Measurements from ENCODE around the gene ABCG2. TPM values are rescaled to one million over a fixed set of nuclear protein-coding genes. Genes with fewer than 3 reads are reported as not detected.
"Not testable (repeated sequence)": the region's sequence is repeated elsewhere in the genome, so short reads cannot be mapped to it uniquely, and the experiment has no call there.

ABCG2 gene
- total RNA-seq, 1 donor from 2014 or later: 11.9 TPM

- no peak for DNase-seq (ENCODE audit: low read depth, low spot score)
Measured at GRCh38 chr4:88115587-88115986, 42.9 kb downstream of the ABCG2 start.

- DNase-seq (ENCODE audit: low read depth, low spot score): no peak
Measured at GRCh38 chr4:88112856-88113255, 45.6 kb downstream of the ABCG2 start.

- DNase-seq (ENCODE audit: low read depth, low spot score): no peak
Measured at GRCh38 chr4:88110826-88111225, 47.6 kb downstream of the ABCG2 start.

DNA sequence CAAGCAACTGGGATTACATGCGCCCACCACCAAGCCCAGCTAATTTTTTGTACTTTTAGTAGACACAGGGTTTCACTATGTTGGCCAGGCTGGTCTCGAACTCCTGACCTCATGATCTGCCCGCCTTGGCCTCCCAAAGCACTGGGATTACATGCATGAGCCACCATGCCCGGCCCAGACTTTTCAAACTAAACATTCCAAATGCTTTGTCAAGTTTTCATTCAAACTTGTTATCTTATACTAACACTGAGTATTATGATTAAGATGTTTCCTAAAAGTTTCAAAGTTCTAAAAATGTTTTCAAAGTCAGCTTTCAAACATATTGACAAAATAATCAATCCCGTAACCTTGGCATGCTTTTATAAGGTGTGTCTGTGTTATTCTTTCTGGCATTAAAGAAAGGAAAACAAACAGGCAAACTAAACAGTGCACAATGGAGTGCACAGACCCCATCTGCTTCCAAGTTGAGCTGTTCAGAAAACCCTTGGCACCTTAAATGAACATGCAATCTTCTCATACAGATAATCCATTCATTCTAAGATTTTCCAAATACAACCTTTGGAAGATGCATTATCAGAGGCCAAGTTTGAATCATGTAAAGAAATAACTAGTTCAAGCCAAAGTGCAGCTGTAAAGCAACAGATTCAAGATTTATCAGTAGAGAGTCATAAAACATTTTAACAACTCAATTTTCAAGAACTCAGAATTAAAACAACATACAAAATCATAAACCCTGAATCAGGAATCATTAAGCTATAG lies 49.1 kb downstream of the ABCG2 start:
- no peak for DNase-seq (ENCODE audit: low read depth, low spot score)

GRCh38 chr4:88108747-88109122 lies 49.7 kb downstream of the ABCG2 start:
- no peak for DNase-seq (ENCODE audit: low read depth, low spot score)

GRCh38 chr4:88108108-88108465 lies 50.4 kb downstream of the ABCG2 start:
- DNase-seq (ENCODE audit: low read depth, low spot score): not testable (repeated sequence)

DNA sequence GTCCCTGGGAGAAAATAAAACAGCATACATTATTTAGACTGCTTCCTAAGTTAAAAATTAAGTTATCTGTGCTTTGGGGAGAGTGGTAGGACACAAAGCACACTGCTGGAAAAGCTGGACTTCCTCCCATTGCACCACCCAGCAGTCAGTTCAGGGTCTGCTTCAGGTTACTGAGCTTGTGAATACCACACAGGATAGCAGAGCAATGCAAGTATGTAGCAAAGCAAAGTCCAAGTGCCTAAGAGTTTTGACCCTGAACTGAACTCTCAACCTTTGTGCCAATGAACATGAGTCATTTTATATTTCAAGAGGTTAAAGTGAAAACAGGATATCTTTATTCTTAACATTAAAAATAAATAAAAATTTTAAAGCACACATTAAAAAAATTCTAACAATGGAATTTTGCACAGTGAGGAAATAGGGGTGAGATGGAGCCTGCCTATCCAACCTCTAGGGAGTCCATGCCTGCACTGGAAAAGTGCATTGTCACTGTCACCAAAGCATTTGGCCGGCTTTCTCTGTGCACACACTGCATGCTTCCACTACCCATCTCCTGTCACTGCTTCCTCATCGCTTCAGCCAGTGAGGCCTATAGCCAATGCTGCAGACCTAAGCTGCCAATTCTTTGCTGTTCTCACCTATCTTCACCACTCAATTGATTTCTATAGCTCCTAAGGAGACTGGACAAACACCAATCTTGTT lies 50.9 kb downstream of the ABCG2 start:
- no peak for DNase-seq (ENCODE audit: low read depth, low spot score)

DNA sequence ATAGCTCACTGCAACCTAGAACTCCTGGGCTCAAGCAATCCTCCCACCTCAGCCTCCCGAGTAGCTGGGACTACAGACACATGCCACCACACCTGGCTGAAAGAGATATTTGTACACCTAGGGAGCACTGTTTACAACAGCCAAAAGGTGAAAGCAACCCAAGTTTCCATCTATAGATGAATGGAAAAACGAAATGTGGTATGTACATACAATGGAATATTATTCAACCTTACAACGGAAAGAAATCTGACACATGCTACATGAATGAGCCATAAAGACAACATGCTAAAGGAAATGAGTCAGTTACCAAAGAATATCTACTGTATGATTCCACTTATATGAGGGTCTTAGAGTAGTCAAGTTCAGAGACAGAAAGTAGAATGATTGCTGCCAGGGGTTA lies 52.2 kb downstream of the ABCG2 start:
- DNase-seq (ENCODE audit: low read depth, low spot score): peak; percentile 63

DNA sequence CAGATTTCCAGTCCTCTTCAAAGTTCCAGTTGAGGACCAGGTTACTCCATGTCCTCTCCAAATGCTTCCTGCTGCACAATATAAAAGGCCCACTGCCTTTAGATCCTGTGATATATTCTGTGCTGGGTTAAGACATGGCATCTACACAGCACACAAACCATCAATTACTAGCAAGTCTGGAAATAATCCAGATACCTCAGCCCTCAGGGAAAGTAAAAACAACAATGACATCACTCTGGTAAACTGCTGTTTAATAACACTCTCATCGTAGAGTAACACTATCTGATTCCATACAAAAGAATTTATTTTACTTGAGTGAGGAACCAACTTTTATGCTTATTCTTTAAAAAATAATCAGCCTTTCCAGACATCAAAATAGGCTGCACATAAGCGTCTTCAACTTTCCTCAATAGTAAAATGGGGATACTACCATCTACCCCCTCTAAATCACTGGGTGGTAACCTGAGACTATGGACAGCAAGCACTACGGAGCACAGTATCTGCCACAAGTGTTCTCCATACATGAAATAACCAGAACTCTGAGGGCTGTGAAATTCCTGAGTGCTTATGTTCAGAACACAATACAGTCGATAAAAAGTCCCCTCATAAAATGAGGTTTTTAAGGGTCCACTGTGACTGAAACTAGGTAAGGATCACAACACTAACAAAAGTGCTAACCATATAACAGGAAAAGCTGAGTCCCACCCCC lies 53.4 kb downstream of the ABCG2 start:
- peak; percentile 50 for DNase-seq (ENCODE audit: low read depth, low spot score)

- no peak for DNase-seq (ENCODE audit: low read depth, low spot score)
Measured at GRCh38 chr4:88102026-88102425, 56.4 kb downstream of the ABCG2 start.

DNA sequence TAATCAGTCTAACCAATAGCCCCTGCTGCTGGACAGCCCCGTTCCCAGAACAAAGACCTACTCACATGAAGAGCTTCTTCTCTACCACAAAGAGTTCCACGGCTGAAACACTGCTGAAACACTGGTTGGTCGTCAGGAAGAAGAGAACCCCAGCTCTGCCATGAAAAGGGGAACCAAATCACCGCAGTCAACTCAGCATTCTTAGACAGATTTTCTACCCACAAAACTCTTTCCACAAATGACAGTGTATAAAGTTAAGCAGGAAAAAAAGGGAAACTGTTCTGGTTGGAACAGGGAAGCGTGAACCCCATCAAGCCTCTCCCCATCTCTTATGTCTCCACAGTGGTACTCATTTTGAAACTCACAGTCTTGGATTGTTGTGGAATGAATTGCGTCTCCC lies 57.3 kb downstream of the ABCG2 start:
- no peak for DNase-seq (ENCODE audit: low read depth, low spot score)

DNA sequence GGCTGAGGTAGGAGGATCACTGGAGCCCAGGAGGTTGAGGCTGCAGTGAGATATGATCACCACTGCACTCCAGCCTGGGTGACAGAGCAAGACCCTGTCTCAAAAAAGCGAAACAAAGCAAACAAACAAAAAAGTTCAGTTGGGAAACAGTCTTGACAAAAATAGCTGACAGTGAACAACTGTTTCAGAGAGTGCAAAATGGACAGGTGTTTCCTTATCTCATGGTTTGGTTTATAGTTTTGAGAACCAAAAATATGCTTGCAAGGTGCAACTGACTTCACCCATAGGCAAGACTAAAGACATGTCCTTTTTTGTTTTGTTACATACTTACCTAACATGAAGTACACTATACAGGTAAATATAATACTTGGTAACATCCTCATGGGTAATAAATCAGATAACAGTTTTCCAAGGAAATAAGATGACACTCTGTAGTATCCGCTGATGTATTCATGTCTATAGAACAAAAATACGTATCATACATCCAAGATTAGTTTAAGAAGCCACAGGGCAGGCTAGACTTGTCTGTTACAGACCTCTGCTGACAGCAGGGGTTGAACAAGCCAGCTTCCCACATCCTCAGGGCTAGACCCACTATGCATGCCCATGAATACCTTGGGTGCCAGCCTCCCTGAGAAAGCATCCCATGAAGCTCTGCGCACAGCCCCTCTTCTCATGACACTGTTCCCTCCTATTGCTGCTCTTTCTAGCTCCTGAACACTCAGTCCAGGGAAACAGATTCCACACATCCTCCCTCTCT lies 59.3 kb downstream of the ABCG2 start:
- DNase-seq (ENCODE audit: low read depth, low spot score): no peak

DNA sequence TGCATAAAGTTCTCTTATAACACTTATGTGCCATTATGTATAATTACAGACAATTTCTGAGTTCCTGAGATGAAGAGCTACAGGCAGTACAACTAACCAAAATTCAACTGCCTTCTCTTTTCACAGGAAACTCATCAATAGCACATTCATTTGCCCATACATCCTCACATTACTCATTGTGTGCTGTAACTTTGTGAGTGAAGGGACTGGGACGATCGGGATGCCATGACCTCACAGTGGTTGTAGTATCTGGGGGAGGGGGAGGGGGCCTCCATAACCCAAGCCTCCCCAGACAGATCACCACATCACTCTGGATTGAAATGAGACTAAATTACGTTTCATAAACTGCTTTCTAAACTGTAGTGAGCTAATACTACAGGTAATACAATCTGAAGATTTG lies 60.7 kb downstream of the ABCG2 start:
- DNase-seq (ENCODE audit: low read depth, low spot score): no peak

DNA sequence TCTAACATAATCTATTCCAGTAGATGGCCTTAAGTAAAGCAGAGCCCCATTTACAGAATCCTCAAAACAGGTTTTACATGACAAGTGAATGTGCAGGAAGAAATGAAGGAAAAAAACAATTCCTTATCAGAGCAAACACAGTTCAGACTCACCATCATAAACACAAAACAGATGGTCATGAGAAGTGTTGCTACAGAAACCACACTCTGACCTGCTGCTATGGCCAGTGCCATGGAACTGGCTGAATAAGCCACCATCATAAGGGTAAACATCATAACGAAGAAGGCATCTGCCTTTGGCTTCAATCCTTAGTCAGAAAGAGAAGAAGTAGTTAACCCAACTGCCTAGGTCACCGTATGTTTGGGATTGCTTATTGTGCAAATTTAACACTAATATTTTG lies 61.1 kb downstream of the ABCG2 start:
- no peak for DNase-seq (ENCODE audit: low read depth, low spot score)

- DNase-seq (ENCODE audit: low read depth, low spot score): no peak
Measured at GRCh38 chr4:88093874-88094273, 64.6 kb downstream of the ABCG2 start.

DNA sequence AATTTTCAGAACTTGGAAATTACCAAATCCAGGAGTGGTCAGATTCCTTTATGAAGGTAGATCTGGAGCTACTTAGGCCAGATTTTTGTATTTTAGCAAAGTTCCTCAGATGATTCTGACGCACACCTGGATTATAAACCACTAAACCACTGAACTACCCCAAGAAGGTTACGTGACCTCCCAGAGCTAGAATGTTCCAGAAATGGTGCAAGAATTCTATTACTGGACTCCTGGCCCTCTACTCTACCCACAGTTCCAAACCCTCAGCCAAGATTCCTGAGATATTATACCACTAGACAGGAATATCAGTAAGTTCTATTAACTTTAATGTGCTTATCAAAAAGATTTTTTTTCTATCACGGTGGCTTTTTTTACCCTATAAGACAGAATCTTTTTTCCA lies 67.1 kb downstream of the ABCG2 start:
- DNase-seq (ENCODE audit: low read depth, low spot score): no peak

- DNase-seq (ENCODE audit: low read depth, low spot score): no peak
Measured at GRCh38 chr4:88090898-88091297, 67.5 kb downstream of the ABCG2 start.

DNA sequence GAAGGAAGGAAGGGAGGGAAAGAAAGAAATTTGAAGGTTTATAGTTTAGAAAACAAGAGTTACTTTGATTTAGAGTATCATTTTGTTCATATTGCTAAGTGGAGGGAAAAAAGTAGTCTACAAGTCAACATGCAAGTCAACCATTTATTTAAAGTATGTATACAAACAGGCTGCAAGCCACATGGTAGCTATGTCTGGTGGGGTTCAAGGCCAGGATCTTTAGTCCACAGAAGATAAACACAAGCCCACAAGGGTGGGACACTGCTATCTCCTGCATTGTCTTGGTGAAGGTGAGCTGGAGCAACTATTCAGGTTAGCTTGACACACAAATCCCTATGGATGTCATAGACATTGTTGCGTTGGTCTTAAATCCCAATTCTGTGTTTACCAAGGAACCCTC lies 71.4 kb downstream of the ABCG2 start:
- no peak for DNase-seq (ENCODE audit: low read depth, low spot score)

GRCh38 chr4:88080626-88081025 lies 77.8 kb downstream of the ABCG2 start:
- no peak for DNase-seq (ENCODE audit: low read depth, low spot score)

- DNase-seq (ENCODE audit: low read depth, low spot score): no peak
Measured at GRCh38 chr4:88078579-88078978, 79.9 kb downstream of the ABCG2 start.

DNA sequence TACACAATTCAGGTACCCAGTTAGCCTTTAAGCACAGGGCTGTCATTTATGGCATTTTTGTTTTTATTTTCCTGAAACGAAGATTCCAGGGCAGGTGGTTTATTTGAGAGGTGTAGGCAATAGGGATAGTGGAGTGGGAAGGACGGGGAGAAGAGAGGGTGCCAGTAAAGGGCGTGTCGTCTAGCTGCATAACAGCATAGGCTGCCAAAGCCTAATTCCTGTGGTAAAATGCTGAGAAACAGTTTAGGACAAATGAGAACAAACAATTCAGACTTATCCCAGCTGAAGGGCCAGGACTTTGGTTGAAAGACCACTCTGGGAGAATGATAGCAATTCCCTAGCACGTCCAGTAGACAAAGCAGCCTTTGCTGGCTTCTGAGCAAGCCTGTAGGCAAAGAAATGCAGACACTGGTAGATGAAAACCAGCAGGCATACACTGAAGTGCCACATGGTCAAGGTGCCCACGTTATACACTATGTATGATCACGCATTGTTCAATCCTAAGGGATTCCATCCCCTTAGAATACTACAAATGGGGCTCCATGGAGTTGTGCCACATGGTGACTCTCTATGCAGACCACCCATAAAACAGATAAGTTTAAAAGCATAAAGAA lies 80.4 kb downstream of the ABCG2 start:
- DNase-seq (ENCODE audit: low read depth, low spot score): no peak

Measured in pulmonary artery endothelial cell (primary cell).